PC-9 (cell line): ENCODE results near the gene NAA38.

Experiments used
- EZH2 ChIP-seq: fragments of 200-600 bp; sonication (generic); IDR thresholded peaks from 2 replicates; pipeline ENCODE4 v1.8.0; 2017; ENCODE audit warnings: antibody characterized with exemption, low read depth
- TF ChIP-seq, protein P1 (sequence below): fragments of 200-600 bp; sonication (generic); conservative IDR thresholded peaks from 2 replicates; pipeline ENCODE4 v1.6.1; 2017; ENCODE audit warnings: mixed run types, antibody characterized with exemption, mild to moderate bottlenecking, moderate library complexity

DNA sequence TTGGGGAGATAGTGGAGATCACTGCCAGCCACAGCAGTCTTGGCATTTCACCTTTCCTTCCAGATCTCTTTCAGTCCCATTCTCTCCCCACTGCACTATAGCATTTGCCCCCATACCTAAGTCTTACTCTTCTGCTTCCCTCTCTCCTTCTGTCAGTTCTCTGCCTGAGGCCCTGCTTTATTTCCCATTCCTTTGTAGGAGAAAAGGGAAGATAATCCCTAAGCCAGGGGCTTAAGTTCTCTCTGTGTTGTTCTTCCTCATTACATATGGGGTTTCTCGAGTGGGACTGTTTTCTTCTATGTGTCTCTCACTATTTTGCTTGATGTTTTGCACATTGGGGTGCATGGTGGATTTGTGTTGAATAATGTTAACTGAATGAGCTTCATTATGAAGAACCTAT, 16.9 kb downstream of the NAA38 start:
- TF ChIP-seq, protein P1, sequence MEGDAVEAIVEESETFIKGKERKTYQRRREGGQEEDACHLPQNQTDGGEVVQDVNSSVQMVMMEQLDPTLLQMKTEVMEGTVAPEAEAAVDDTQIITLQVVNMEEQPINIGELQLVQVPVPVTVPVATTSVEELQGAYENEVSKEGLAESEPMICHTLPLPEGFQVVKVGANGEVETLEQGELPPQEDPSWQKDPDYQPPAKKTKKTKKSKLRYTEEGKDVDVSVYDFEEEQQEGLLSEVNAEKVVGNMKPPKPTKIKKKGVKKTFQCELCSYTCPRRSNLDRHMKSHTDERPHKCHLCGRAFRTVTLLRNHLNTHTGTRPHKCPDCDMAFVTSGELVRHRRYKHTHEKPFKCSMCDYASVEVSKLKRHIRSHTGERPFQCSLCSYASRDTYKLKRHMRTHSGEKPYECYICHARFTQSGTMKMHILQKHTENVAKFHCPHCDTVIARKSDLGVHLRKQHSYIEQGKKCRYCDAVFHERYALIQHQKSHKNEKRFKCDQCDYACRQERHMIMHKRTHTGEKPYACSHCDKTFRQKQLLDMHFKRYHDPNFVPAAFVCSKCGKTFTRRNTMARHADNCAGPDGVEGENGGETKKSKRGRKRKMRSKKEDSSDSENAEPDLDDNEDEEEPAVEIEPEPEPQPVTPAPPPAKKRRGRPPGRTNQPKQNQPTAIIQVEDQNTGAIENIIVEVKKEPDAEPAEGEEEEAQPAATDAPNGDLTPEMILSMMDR = no peak
- no peak for TF ChIP-seq EZH2
